ENCODE results near the gene MYOZ2.
"Not testable (repeated sequence)": the region's sequence is repeated elsewhere in the genome, so short reads cannot be mapped to it uniquely, and the experiment has no call there.

MYOZ2 gene

DNA sequence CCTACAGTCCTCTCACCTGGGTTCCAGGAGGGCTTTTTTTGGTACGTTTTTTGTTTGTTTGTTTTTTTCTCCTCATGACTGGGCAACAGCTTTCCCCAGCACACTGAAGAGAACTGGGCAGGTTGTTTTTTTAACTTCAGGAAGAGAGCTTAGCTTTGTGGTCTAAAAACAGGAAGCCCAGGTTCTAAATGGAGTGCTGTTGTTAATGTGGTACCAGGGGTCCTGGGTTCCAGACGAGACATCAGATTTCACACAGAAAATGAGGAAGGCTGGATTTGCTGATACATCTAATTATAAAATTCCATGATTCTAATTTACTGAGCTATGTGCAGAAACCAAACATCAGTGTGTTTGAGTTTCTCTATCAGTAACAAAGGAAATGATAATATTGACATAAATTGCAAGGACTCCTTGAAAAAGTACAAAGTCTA, 4.2 kb downstream of the MYOZ2 start:
- H3K4me3 ChIP-seq (ENCODE audit: low read length) = no peak overlapping the region
- H3K27ac ChIP-seq (ENCODE audit: low read length) = no peak overlapping the region
- H3K27me3 ChIP-seq (ENCODE audit: low read depth, low read length) = no peaks in the 10 kb centered on the region
- no peaks in the 10 kb centered on the region for H4K20me1 ChIP-seq (ENCODE audit: insufficient read depth, low read length)
- H3K36me3 ChIP-seq (replicated peaks; ENCODE audit: low read depth, low read length) = no peaks in the 10 kb centered on the region
- no peak overlapping the region for H3K9ac ChIP-seq (ENCODE audit: low read length)
- no peaks in the 10 kb centered on the region for H3K9me3 ChIP-seq (ENCODE audit: insufficient read depth, low read length)
- H3K79me2 ChIP-seq (ENCODE audit: low read length) = no peaks in the 10 kb centered on the region
- H3K4me2 ChIP-seq (ENCODE audit: low read length) = no peak overlapping the region
- no peaks in the 10 kb centered on the region for H3K4me1 ChIP-seq (ENCODE audit: low read length)
- no peak overlapping the region for H2AFZ ChIP-seq (ENCODE audit: low read depth, low read length)
- TF ChIP-seq EZH2phosphoT487 (IDR thresholded peaks at IDR 0.05; ENCODE audit: low read depth) = no peak
- TF ChIP-seq, protein P1, sequence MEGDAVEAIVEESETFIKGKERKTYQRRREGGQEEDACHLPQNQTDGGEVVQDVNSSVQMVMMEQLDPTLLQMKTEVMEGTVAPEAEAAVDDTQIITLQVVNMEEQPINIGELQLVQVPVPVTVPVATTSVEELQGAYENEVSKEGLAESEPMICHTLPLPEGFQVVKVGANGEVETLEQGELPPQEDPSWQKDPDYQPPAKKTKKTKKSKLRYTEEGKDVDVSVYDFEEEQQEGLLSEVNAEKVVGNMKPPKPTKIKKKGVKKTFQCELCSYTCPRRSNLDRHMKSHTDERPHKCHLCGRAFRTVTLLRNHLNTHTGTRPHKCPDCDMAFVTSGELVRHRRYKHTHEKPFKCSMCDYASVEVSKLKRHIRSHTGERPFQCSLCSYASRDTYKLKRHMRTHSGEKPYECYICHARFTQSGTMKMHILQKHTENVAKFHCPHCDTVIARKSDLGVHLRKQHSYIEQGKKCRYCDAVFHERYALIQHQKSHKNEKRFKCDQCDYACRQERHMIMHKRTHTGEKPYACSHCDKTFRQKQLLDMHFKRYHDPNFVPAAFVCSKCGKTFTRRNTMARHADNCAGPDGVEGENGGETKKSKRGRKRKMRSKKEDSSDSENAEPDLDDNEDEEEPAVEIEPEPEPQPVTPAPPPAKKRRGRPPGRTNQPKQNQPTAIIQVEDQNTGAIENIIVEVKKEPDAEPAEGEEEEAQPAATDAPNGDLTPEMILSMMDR (IDR thresholded peaks at IDR 0.05; ENCODE audit: low read depth, low read length) = no peak

DNA sequence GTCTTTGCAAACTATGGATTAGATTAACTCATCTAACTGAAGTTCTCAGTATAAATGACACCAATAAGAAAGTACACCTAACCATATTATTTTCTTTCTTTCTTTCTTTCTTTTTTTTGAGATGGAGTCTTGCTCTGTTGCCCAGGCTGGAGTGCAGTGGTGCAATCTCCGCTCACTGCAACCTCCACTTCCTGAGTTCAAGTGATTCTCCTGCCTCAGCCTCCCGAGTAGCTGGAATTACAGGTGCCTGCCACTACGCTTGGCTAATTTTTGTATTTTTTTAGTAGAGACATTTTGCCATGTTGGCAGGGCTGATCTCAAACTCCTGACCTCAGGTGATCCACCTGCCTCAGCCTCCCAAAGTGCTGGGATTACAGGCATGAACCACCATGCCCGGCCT, 5.7 kb downstream of the MYOZ2 start:
- H3K4me1 ChIP-seq (ENCODE audit: low read length); H3K9me3 ChIP-seq (ENCODE audit: insufficient read depth, low read length); H3K4me3 ChIP-seq (ENCODE audit: low read length); H3K4me2 ChIP-seq (ENCODE audit: low read length); H3K9ac ChIP-seq (ENCODE audit: low read length); H4K20me1 ChIP-seq (ENCODE audit: insufficient read depth, low read length); H3K79me2 ChIP-seq (ENCODE audit: low read length); H3K27me3 ChIP-seq (ENCODE audit: low read depth, low read length); H2AFZ ChIP-seq (ENCODE audit: low read depth, low read length); H3K27ac ChIP-seq (ENCODE audit: low read length); H3K36me3 ChIP-seq (replicated peaks; ENCODE audit: low read depth, low read length): not testable (repeated sequence)

DNA sequence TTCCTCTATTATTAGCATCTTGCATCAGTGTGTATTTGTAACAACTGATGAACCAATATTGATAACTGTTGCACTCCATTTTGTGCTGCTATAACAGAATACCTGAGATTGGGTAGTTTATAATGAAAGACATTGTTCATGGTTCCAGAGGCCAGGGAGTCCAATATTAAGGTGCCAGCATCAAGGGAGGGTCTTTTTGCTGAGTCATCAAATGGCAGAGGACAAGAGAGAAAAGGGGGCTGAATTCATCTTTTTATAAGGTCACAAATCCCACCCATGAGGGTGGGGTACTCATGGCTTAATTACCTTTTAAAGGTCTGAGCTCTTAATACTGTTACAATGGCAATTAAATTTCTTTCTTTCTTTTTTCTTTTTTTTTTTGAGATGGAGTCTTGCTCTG, 7.2 kb downstream of the MYOZ2 start:
- Histone ChIP-seq H3K4me2 (ENCODE audit: low read length) (no peak overlapping the region), H3K4me1 (ENCODE audit: low read length) (no peaks in the 10 kb centered on the region), H3K79me2 (ENCODE audit: low read length) (no peaks in the 10 kb centered on the region), H3K36me3 (replicated peaks; ENCODE audit: low read depth, low read length) (no peaks in the 10 kb centered on the region), H3K9ac (ENCODE audit: low read length) (no peak overlapping the region), H3K27ac (ENCODE audit: low read length) (no peak overlapping the region), H4K20me1 (ENCODE audit: insufficient read depth, low read length) (no peaks in the 10 kb centered on the region), H3K9me3 (ENCODE audit: insufficient read depth, low read length) (no peaks in the 10 kb centered on the region), H3K27me3 (ENCODE audit: low read depth, low read length) (no peaks in the 10 kb centered on the region), H3K4me3 (ENCODE audit: low read length) (no peak overlapping the region), H2AFZ (ENCODE audit: low read depth, low read length) (no peak overlapping the region)
- TF ChIP-seq EZH2phosphoT487 (IDR thresholded peaks at IDR 0.05; ENCODE audit: low read depth) = no peak
- TF ChIP-seq, protein P1 (IDR thresholded peaks at IDR 0.05; ENCODE audit: low read depth, low read length) = no peak

DNA sequence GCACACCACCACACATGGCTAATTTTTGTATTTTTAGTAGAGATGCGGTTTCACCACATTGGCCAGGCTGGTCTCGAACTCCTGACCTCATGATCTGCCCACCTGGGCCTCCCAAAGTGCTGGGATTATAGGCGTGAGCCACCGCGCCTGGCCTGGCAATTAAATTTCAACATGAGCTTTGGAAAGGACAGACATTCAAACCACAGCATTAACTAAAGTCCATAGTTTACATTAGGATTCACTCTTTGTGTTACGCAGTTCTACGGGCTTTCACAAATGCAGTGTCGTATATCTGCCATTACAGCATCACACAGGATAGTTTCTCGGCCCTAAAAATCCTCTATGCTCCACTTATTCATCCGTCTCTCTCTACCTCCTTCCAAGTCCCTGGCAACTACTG, 7.7 kb downstream of the MYOZ2 start:
- not testable (repeated sequence) for H3K79me2 ChIP-seq (ENCODE audit: low read length); H2AFZ ChIP-seq (ENCODE audit: low read depth, low read length); H3K9me3 ChIP-seq (ENCODE audit: insufficient read depth, low read length); H3K9ac ChIP-seq (ENCODE audit: low read length); H3K4me1 ChIP-seq (ENCODE audit: low read length); H3K4me3 ChIP-seq (ENCODE audit: low read length); H3K27me3 ChIP-seq (ENCODE audit: low read depth, low read length); H3K27ac ChIP-seq (ENCODE audit: low read length); H3K4me2 ChIP-seq (ENCODE audit: low read length); H4K20me1 ChIP-seq (ENCODE audit: insufficient read depth, low read length); H3K36me3 ChIP-seq (replicated peaks; ENCODE audit: low read depth, low read length)

DNA sequence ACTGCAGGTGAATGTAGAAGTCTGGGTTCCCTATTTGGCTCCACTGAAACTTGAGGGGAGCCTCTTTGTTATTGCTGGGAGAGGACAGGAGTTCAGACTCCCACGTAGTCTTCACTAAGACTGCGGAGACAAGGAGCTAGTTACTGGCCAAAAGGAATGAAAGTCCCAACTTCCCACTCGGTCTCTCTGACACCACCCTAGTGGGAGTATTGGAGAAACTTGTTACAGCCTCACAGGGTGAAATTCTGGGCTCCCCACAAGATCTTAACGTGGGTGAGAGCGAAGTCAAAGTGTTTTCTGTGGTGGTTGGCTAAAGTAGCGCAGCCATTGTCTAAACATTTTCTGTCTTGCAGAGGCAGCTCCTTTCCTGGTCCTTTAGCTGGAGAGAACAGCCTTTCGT, 13.5 kb downstream of the MYOZ2 start:
- no peak overlapping the region for H2AFZ ChIP-seq (ENCODE audit: low read depth, low read length)
- H3K4me3 ChIP-seq (ENCODE audit: low read length) = no peak overlapping the region
- TF ChIP-seq EZH2phosphoT487 (IDR thresholded peaks at IDR 0.05; ENCODE audit: low read depth) = no peak
- TF ChIP-seq, protein P1 (IDR thresholded peaks at IDR 0.05; ENCODE audit: low read depth, low read length) = no peak
- no peaks in the 10 kb centered on the region for H3K27me3 ChIP-seq (ENCODE audit: low read depth, low read length)
- no peak overlapping the region for H3K27ac ChIP-seq (ENCODE audit: low read length)
- H3K9me3 ChIP-seq (ENCODE audit: insufficient read depth, low read length) = no peaks in the 10 kb centered on the region
- no peaks in the 10 kb centered on the region for H4K20me1 ChIP-seq (ENCODE audit: insufficient read depth, low read length)
- H3K4me2 ChIP-seq (ENCODE audit: low read length) = no peak overlapping the region
- no peak overlapping the region for H3K9ac ChIP-seq (ENCODE audit: low read length)
- H3K4me1 ChIP-seq (ENCODE audit: low read length) = no peaks in the 10 kb centered on the region
- H3K36me3 ChIP-seq (replicated peaks; ENCODE audit: low read depth, low read length) = no peaks in the 10 kb centered on the region
- H3K79me2 ChIP-seq (ENCODE audit: low read length) = no peaks in the 10 kb centered on the region

Data from OCI-LY3 (cell line).